HG03039 (cell line): ENCODE measurements around the gene ZFP14.
A peak's percentile ranks its signal among the peaks of the same experiment; 100 is the strongest.

ENCODE experiments used
- ATAC-seq: cut with Tn5 transposase; IDR thresholded peaks from one replicate; pipeline ENCODE4 v1.9.1; 2021; ENCODE audit warnings: mild to moderate bottlenecking, moderate library complexity; ENCODE audit not compliant: unreplicated experiment

ZFP14 gene

GRCh38 chr19:36378625-36379509 is at the start of gene ZFP14:
Gene ZFP14 (minus strand): TSS chr19:36379201. CDS start chr19:36367892, 11,309 bp downstream.
- ATAC-seq: peak; percentile 93

- ATAC-seq: no peak
Observed at GRCh38 chr19:36423925-36424324, 44.9 kb upstream of the ZFP14 start.

GRCh38 chr19:36421749-36422481 is 42.9 kb upstream of the ZFP14 start:
- no peak for ATAC-seq

GRCh38 chr19:36420961-36421748 is 42.2 kb upstream of the ZFP14 start:
- no peak for ATAC-seq

GRCh38 chr19:36418287-36419001 is 39.4 kb upstream of the ZFP14 start, which contains the start of gene ZFP82:
Gene ZFP82 (minus strand): TSS chr19:36418644. CDS start chr19:36409789, 8,855 bp downstream.
- ATAC-seq: peak; percentile 70

GRCh38 chr19:36417752-36418286 is 38.8 kb upstream of the ZFP14 start:
- no peak for ATAC-seq

- ATAC-seq: no peak
Observed at GRCh38 chr19:36409841-36410240, 30.8 kb upstream of the ZFP14 start.

- no peak for ATAC-seq
Observed at GRCh38 chr19:36408101-36408500, 29.1 kb upstream of the ZFP14 start.

- ATAC-seq: no peak
Observed at GRCh38 chr19:36404498-36404897, 25.5 kb upstream of the ZFP14 start.

GRCh38 chr19:36401475-36401874 is 22.5 kb upstream of the ZFP14 start:
- no peak for ATAC-seq

GRCh38 chr19:36398571-36398970 is 19.6 kb upstream of the ZFP14 start:
- ATAC-seq: no peak

GRCh38 chr19:36392916-36393673 is 14.1 kb upstream of the ZFP14 start:
- no peak for ATAC-seq

- no peak for ATAC-seq
Observed at GRCh38 chr19:36379510-36379819, 464 bp upstream of the ZFP14 start.

- no peak for ATAC-seq
Observed at GRCh38 chr19:36377541-36378178, 1.3 kb downstream of the ZFP14 start.

GRCh38 chr19:36373638-36374156 is 5.3 kb downstream of the ZFP14 start:
- no peak for ATAC-seq

- ATAC-seq: no peak
Observed at GRCh38 chr19:36371886-36372285, 7.1 kb downstream of the ZFP14 start.

- ATAC-seq: no peak
Observed at GRCh38 chr19:36363845-36364244, 15.2 kb downstream of the ZFP14 start.

- ATAC-seq: no peak
Observed at GRCh38 chr19:36340786-36341372, 38.1 kb downstream of the ZFP14 start.
